HG02642 (cell line): Measurements from ENCODE around the gene SOBP.

Experiments used
- ATAC-seq: cut with Tn5 transposase; IDR thresholded peaks from one replicate; pipeline ENCODE4 v1.9.1; 2021; ENCODE audit warnings: mild to moderate bottlenecking; ENCODE audit not compliant: unreplicated experiment, poor library complexity

SOBP gene

GRCh38 chr6:107607116-107607515, 117.2 kb downstream of the SOBP start:
- ATAC-seq = no peak

GRCh38 chr6:107611094-107611810, 121.3 kb downstream of the SOBP start:
- no peak for ATAC-seq

- ATAC-seq = no peak
Observed at GRCh38 chr6:107612762-107613415, 123.0 kb downstream of the SOBP start.

GRCh38 chr6:107613651-107614379, 123.9 kb downstream of the SOBP start:
- no peak for ATAC-seq

GRCh38 chr6:107614828-107615227, 124.9 kb downstream of the SOBP start:
- no peak for ATAC-seq

- ATAC-seq = no peak
Observed at GRCh38 chr6:107616775-107617174, 126.9 kb downstream of the SOBP start.

GRCh38 chr6:107617341-107617932, 127.5 kb downstream of the SOBP start:
- no peak for ATAC-seq

- ATAC-seq = peak; percentile 96
Observed at GRCh38 chr6:107618672-107619071, 128.8 kb downstream of the SOBP start.

GRCh38 chr6:107620732-107621131, 130.8 kb downstream of the SOBP start:
- ATAC-seq = no peak

GRCh38 chr6:107621229-107621937, 131.5 kb downstream of the SOBP start:
- no peak for ATAC-seq

GRCh38 chr6:107622269-107622668, 132.4 kb downstream of the SOBP start:
- no peak for ATAC-seq

- ATAC-seq = no peak
Observed at GRCh38 chr6:107624050-107624449, 134.1 kb downstream of the SOBP start.

GRCh38 chr6:107624541-107624940, 134.6 kb downstream of the SOBP start:
- no peak for ATAC-seq

GRCh38 chr6:107625264-107625663, 135.3 kb downstream of the SOBP start:
- ATAC-seq = no peak

- no peak for ATAC-seq
Observed at GRCh38 chr6:107626645-107627044, 136.7 kb downstream of the SOBP start.

- no peak for ATAC-seq
Observed at GRCh38 chr6:107627969-107628368, 138.1 kb downstream of the SOBP start.

GRCh38 chr6:107628878-107629277, 139.0 kb downstream of the SOBP start:
- ATAC-seq = no peak

GRCh38 chr6:107629548-107630129, 139.7 kb downstream of the SOBP start:
- ATAC-seq = no peak

GRCh38 chr6:107630348-107630977, 140.5 kb downstream of the SOBP start:
- no peak for ATAC-seq
